GM19023 (cell line): ENCODE results near the gene NELFCD.

Source experiments
- ATAC-seq: cut with Tn5 transposase; IDR thresholded peaks from one replicate; pipeline ENCODE4 v1.9.1; 2021; ENCODE audit warnings: mild to moderate bottlenecking, moderate library complexity; ENCODE audit not compliant: unreplicated experiment

Gene NELFCD

GRCh38 chr20:59042796-59043631 is 62.0 kb downstream of the NELFCD start:
- ATAC-seq, result peak; percentile 90

GRCh38 chr20:59043698-59044097 is 62.6 kb downstream of the NELFCD start:
- ATAC-seq, result no peak

GRCh38 chr20:59044295-59044694 is 63.2 kb downstream of the NELFCD start:
- no peak for ATAC-seq
